ENCODE measurements around the gene GCSAM. TPM values are rescaled to one million over a fixed set of nuclear protein-coding genes. Genes with fewer than 3 reads are reported as not detected.

The GCSAM gene
- total and polyA plus RNA-seq, 7 donors = 0.01 to 0.25 (median 0.04) TPM; not detected in 4

DNA sequence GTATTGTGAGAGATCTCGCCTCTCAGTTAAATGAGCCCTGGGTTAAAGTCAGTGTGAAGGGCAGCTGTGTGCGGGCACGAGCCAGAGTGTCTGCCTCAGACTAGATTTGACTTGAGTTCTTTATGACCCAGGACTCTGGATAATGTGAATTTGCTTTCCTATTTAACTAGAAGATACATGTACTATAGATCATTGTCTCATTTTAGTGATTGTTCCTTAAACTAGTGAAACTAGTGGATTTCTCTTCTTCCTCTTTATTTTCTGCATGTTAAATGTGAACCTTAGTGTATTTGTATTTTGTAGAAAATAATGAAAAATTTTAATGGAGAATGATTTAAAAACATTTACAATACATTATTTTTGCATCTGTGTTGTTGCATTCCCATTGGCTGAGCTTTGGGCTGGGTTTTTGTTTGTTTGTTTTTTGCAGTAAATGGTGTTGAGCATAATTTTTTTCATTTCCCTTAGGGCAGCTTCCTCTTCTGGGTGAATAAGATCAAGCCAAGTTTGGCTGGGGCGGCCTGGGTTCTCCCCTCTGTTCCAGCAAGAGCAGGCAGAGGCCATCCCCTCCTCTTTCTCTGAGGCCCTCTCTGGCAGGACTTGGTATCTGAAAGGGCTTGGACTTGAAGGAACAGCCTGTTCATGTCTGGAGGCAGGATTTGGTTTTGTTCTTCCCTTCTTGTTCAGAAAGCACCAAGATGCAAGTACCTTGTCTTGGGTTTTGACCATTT is 15.0 kb downstream of the GCSAM start:
- Histone ChIP-seq H3K27me3 (ENCODE audit: insufficient read depth in 3 of 3, low read length in 2 of 3) (no peaks in the 10 kb centered on the region), H3K4me3 (no peak overlapping the region), H3K9me3 (no peaks in the 10 kb centered on the region), H3K36me3 (ENCODE audit: insufficient read depth in 1 of 2, low read depth in 1 of 2) (no peaks in the 10 kb centered on the region), H3K27ac (no peak overlapping the region), H3K4me1 (no peaks in the 10 kb centered on the region)
- 72 to 81% (median 78%) methylated on average over 4 of the region's 4 CpGs for WGBS, 3 donors
- no peak for ATAC-seq
- TF ChIP-seq, protein P1, sequence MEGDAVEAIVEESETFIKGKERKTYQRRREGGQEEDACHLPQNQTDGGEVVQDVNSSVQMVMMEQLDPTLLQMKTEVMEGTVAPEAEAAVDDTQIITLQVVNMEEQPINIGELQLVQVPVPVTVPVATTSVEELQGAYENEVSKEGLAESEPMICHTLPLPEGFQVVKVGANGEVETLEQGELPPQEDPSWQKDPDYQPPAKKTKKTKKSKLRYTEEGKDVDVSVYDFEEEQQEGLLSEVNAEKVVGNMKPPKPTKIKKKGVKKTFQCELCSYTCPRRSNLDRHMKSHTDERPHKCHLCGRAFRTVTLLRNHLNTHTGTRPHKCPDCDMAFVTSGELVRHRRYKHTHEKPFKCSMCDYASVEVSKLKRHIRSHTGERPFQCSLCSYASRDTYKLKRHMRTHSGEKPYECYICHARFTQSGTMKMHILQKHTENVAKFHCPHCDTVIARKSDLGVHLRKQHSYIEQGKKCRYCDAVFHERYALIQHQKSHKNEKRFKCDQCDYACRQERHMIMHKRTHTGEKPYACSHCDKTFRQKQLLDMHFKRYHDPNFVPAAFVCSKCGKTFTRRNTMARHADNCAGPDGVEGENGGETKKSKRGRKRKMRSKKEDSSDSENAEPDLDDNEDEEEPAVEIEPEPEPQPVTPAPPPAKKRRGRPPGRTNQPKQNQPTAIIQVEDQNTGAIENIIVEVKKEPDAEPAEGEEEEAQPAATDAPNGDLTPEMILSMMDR (IDR thresholded peaks at IDR 0.05) = no peak
- intact Hi-C loops (cut with DNase I) = loop anchor here in 1 of 2 donors (10.0 kb wide), 1 partner anchor 417 kb away; no protein-coding TSS in a partner anchor
- no peak for DNase-seq

DNA sequence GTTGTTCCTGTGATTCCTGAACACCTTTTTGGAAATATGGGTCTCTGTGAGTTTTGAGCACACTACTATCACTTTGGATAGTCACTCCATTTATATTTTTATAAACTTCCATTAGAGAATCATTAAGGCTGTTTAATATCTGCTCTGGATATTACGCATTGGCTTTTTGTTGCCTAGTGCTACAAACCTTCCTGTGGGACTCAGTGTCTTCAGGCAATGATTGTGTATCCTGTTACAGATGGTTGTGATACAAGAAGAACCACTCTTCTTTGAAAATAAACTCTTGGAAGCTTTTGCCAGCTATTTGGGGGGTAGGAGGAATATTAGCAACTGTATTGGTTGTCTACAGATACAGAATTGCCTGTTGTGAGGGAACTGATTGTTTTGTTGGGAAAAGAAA is 15.6 kb downstream of the GCSAM start:
- TF ChIP-seq, protein P1 (IDR thresholded peaks at IDR 0.05) = no peak
- no peak overlapping the region for H3K27ac ChIP-seq
- 82 to 93% (median 87%) methylated on average over 1 of the region's 1 CpG for WGBS, 3 donors
- no peaks in the 10 kb centered on the region for H3K4me1 ChIP-seq
- H3K36me3 ChIP-seq (ENCODE audit: insufficient read depth in 1 of 2, low read depth in 1 of 2) = no peaks in the 10 kb centered on the region
- H3K27me3 ChIP-seq (ENCODE audit: insufficient read depth in 3 of 3, low read length in 2 of 3) = no peaks in the 10 kb centered on the region
- H3K9me3 ChIP-seq = no peaks in the 10 kb centered on the region
- intact Hi-C loops (cut with DNase I) = loop anchor here in 1 of 2 donors (10.0 kb wide), 1 partner anchor 417 kb away; no protein-coding TSS in a partner anchor
- H3K4me3 ChIP-seq = no peak overlapping the region
- DNase-seq (no peak), ATAC-seq (no peak)

DNA sequence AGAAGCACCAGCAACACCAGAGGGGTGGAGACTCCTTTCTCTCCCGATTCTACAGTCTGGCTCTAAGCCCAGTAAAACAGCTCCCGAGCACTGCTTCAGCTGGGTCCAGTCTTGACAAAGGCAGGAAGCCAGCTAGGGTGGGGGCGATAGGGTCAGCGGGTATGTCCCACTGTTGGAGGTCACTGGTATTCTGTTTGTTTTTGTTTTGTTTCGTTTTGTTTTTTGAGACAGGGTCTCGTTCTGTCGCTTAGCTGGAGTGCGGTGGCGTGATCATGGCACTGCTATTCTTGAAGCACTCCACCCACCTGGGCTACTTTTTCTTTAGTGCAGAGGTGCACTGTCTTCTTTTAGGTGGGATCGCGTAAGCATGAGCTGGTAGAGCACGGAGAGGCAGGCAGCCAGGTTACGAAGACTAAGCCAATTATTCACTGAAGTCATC is 16.3 kb downstream of the GCSAM start:
- intact Hi-C loops (cut with DNase I) = loop anchor here in 1 of 2 donors (10.0 kb wide), 1 partner anchor 418 kb away; no protein-coding TSS in a partner anchor
- Histone ChIP-seq H3K27ac (no peak overlapping the region), H3K27me3 (ENCODE audit: insufficient read depth in 3 of 3, low read length in 2 of 3) (no peaks in the 10 kb centered on the region), H3K4me3 (peak overlapping the region; percentile 28), H3K9me3 (no peaks in the 10 kb centered on the region), H3K36me3 (ENCODE audit: insufficient read depth in 1 of 2, low read depth in 1 of 2) (no peaks in the 10 kb centered on the region), H3K4me1 (no peaks in the 10 kb centered on the region)
- no peak for DNase-seq
- ATAC-seq = no peak
- TF ChIP-seq, protein P1 (IDR thresholded peaks at IDR 0.05) = no peak
- 61 to 62% (median 61%) methylated on average over 13 of the region's 13 CpGs for WGBS, 3 donors

DNA sequence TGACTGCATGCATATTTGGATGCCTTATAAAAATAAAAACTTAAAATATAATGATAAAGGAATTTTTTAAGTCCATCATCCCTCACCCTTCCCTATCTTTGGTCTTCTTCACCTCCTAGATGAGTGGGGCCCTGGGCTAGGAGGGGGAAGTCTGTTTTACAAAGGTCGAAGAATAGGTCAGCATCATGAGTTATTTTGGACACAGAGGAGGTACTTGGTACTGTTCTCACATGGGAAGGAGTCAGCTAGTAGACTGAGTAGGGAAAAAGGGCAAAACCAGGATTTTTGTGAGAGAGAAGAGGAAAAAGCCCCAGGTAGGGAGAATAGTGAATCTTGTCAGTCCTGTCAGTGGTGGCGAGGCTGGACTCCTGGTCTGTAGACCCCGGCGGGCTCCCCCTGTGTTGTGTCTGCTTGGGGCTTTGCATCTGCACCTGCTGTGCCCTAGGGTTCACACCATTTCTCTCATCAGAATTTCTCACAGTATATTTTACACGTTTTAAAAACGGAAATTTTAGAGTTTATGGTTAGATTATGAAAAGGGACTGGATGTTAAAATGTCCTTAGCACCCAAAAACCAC is 17.2 kb downstream of the GCSAM start:
- no peak for ATAC-seq
- H3K27ac ChIP-seq = no peak overlapping the region
- no peaks in the 10 kb centered on the region for H3K4me1 ChIP-seq
- no peak overlapping the region for H3K4me3 ChIP-seq
- intact Hi-C loops (cut with DNase I) = loop anchor here in 1 of 2 donors (10.0 kb wide), 1 partner anchor 419 kb away; no protein-coding TSS in a partner anchor
- 72 to 78% (median 75%) methylated on average over 6 of the region's 6 CpGs for WGBS, 3 donors
- H3K9me3 ChIP-seq = no peaks in the 10 kb centered on the region
- no peak for DNase-seq
- TF ChIP-seq, protein P1 (IDR thresholded peaks at IDR 0.05) = no peak
- H3K36me3 ChIP-seq (ENCODE audit: insufficient read depth in 1 of 2, low read depth in 1 of 2) = no peaks in the 10 kb centered on the region
- H3K27me3 ChIP-seq (ENCODE audit: insufficient read depth in 3 of 3, low read length in 2 of 3) = no peaks in the 10 kb centered on the region
